HepG2 (cell line): ENCODE measurements around the gene CREB3. TPM values are rescaled to one million over a fixed set of nuclear protein-coding genes. Genes with fewer than 3 reads are reported as not detected.
A peak's percentile ranks its signal among the peaks of the same experiment; 100 is the strongest.

Experiments
- ELF4 ChIP-seq: sonication (generic); formaldehyde crosslinking; IDR thresholded peaks from 2 replicates; pipeline ENCODE4 v1.5.0; 2020; ENCODE audit warnings: missing genetic modification reagents, mild to moderate bottlenecking, moderate library complexity, borderline replicate concordance
- FOSL1 ChIP-seq: sonication (generic); formaldehyde crosslinking; IDR thresholded peaks from 2 replicates; pipeline ENCODE4 v1.9.0; 2021; ENCODE audit warnings: missing genetic modification reagents, borderline replicate concordance
- KIAA2018 ChIP-seq: sonication (generic); formaldehyde crosslinking; IDR thresholded peaks from 2 replicates; pipeline ENCODE4 v1.5.0; 2020; ENCODE audit warnings: mild to moderate bottlenecking, missing genetic modification reagents, borderline replicate concordance
- MIER2 ChIP-seq: IDR thresholded peaks from 2 replicates; pipeline ENCODE4 v1.6.1; 2016; ENCODE audit warnings: missing biosample characterization, missing genetic modification reagents
- PAF1 ChIP-seq: IDR thresholded peaks from 2 replicates; pipeline ENCODE4 v1.6.1; 2016; ENCODE audit warnings: missing genetic modification reagents, missing compliant biosample characterization
- RFX3 ChIP-seq: IDR thresholded peaks from 2 replicates; pipeline ENCODE4 v1.6.1; 2016; ENCODE audit warnings: missing biosample characterization, missing genetic modification reagents
- SAFB2 ChIP-seq: sonication (generic); formaldehyde crosslinking; IDR thresholded peaks from 2 replicates; pipeline ENCODE4 v1.5.1; 2020; ENCODE audit warnings: missing genetic modification reagents, low read depth, mild to moderate bottlenecking, borderline replicate concordance
- SMAD9 ChIP-seq: sonication (generic); formaldehyde crosslinking; IDR thresholded peaks from 2 replicates; pipeline ENCODE4 v1.5.1; 2020; ENCODE audit warnings: mild to moderate bottlenecking, missing genetic modification reagents
- ZBTB14 ChIP-seq: sonication (generic); formaldehyde crosslinking; IDR thresholded peaks from 2 replicates; pipeline ENCODE4 v1.4.0; 2020; ENCODE audit warnings: missing genetic modification reagents
- ZNF143 ChIP-seq: sonication (generic); formaldehyde crosslinking; IDR thresholded peaks from 2 replicates; pipeline ENCODE4 v1.4.0; 2020; ENCODE audit warnings: missing genetic modification reagents
- ZNF549 ChIP-seq: sonication (generic); formaldehyde crosslinking; IDR thresholded peaks from 2 replicates; pipeline ENCODE4 v1.5.0; 2020; ENCODE audit warnings: missing genetic modification reagents
- ZNF704 ChIP-seq: sonication (generic); formaldehyde crosslinking; IDR thresholded peaks from 2 replicates; pipeline ENCODE4 v1.8.1; 2023; ENCODE audit warnings: mild to moderate bottlenecking, inconsistent platforms, moderate library complexity, missing genetic modification reagents, borderline replicate concordance
- polyA plus RNA-seq, 8 experiments: library from polyadenylated mRNA; depleted of rRNA in 3 of 8; stranded (reverse) in 7 of 8; unstranded in 1 of 8; fragments of >200 nt; fragmentation: Illumina TruSeq in 4 of 8; extraction: Trizol in 4 of 8; gene quantifications; 2 replicates each; pipeline versions ENCODE4 v1.2.1 to v1.2.3, GENCODE V29; 2011 to 2016; ENCODE audit warnings: low read depth in 4 of 8, missing spikeins in 1 of 8, mixed read lengths in 1 of 8; ENCODE audit not compliant: insufficient read depth in 1 of 8
- total RNA-seq, 5 experiments: library from RNA; depleted of rRNA; stranded (reverse); fragments of >200 nt; fragmentation: Illumina TruSeq; extraction: Trizol; gene quantifications; 2 replicates each; pipeline ENCODE4 v1.2.3, GENCODE V29; 2016; ENCODE audit warnings: low read depth in 1 of 5
- TF ChIP-seq, protein P1 (sequence below): sonication (generic); formaldehyde crosslinking; IDR thresholded peaks from 2 replicates; pipeline ENCODE4 v1.8.0; 2022; ENCODE audit warnings: mild to moderate bottlenecking, missing genetic modification reagents, moderate library complexity
- TF ChIP-seq, protein P2 (sequence below): sonication (generic); formaldehyde crosslinking; IDR thresholded peaks from 2 replicates; pipeline ENCODE4 v1.4.0; 2020; ENCODE audit warnings: missing genetic modification reagents, borderline replicate concordance

The CREB3 gene
- total and polyA plus RNA-seq, 2 of the 13 experiments (the other 11 are each of a cell fraction or from before 2014, with no cell fraction given), result 11.1 to 34.2 TPM

DNA sequence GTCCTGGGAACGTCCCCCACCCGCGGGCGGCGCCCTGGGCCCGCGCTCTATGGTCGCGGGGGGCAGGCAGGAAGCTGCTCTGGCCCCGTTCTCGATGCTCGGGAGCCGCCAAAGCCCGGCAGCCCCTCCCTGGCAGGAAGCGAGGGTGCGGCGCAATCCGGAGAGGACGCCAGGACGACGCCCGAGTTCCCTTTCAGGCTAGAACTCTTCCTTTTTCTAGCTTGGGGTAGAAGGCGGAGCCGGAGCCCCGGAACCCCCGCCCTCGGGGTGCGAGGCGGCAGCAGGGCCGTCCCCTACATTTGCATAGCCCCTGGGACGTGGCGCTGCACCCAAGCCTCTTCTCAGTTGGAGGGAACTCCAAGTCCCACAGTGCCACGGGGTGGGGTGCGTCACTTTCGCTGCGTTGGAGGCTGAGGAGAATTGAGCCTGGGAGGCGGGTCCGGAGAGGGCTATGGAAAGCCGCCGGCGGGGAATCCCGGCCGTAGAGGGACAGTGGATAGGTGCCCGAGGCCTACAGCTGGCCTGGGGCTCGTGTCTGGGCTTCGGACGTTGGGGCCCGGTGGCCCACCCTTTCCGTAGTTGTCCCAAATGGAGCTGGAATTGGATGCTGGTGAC lies at the start of gene CREB3, which contains the start of gene TLN1 (continued):
- TF ChIP-seq, protein P1, sequence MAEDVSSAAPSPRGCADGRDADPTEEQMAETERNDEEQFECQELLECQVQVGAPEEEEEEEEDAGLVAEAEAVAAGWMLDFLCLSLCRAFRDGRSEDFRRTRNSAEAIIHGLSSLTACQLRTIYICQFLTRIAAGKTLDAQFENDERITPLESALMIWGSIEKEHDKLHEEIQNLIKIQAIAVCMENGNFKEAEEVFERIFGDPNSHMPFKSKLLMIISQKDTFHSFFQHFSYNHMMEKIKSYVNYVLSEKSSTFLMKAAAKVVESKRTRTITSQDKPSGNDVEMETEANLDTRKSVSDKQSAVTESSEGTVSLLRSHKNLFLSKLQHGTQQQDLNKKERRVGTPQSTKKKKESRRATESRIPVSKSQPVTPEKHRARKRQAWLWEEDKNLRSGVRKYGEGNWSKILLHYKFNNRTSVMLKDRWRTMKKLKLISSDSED (CRISPR knock-in tag), result no peak
- TF ChIP-seq, protein P2, sequence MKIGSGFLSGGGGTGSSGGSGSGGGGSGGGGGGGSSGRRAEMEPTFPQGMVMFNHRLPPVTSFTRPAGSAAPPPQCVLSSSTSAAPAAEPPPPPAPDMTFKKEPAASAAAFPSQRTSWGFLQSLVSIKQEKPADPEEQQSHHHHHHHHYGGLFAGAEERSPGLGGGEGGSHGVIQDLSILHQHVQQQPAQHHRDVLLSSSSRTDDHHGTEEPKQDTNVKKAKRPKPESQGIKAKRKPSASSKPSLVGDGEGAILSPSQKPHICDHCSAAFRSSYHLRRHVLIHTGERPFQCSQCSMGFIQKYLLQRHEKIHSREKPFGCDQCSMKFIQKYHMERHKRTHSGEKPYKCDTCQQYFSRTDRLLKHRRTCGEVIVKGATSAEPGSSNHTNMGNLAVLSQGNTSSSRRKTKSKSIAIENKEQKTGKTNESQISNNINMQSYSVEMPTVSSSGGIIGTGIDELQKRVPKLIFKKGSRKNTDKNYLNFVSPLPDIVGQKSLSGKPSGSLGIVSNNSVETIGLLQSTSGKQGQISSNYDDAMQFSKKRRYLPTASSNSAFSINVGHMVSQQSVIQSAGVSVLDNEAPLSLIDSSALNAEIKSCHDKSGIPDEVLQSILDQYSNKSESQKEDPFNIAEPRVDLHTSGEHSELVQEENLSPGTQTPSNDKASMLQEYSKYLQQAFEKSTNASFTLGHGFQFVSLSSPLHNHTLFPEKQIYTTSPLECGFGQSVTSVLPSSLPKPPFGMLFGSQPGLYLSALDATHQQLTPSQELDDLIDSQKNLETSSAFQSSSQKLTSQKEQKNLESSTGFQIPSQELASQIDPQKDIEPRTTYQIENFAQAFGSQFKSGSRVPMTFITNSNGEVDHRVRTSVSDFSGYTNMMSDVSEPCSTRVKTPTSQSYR (CRISPR knock-in tag), result peak; percentile 58; the same call in 1 of the 2 replicates
- TF ChIP-seq ELF4 (CRISPR knock-in tag) (0 out of 2 replicates have a peak, but pooled peaks have one; percentile 17), ZNF704 (CRISPR knock-in tag) (peak; percentile 66; the same call in 1 of the 2 replicates), FOSL1 (CRISPR knock-in tag) (no peak), ZBTB14 (CRISPR knock-in tag) (peak; percentile 39; the same call in 1 of the 2 replicates), SAFB2 (CRISPR knock-in tag) (no peak; the same call in 1 of the 2 replicates), MIER2 (CRISPR knock-in tag) (0 out of 2 replicates have a peak, but pooled peaks have one; percentile 42), SMAD9 (CRISPR knock-in tag) (no peak), RFX3 (no peak), ZNF549 (CRISPR knock-in tag) (peak; percentile 73; the same call in 1 of the 2 replicates), KIAA2018 (CRISPR knock-in tag) (no peak), ZNF143 (CRISPR knock-in tag) (peak; percentile 94), PAF1 (no peak)
